K562 (cell line): ENCODE measurements around the gene NOS1. TPM values are rescaled to one million over a fixed set of nuclear protein-coding genes. Genes with fewer than 3 reads are reported as not detected.

ENCODE experiments used
- ATAC-seq: fragments of 200-7000 bp; cut with Tn5 transposase; 3 replicates; pipeline ENCODE4 v1.9.1; 2020; ENCODE audit warnings: moderate library complexity
- BruUV-seq: library from RNA; stranded (reverse); fragments of 400-500 nt; replicated peaks from 2 replicates; lab custom pipeline; 2021; lab: Mats Ljungman, UMichigan
- CTCF ChIA-PET: fragments of 300-600 bp; formaldehyde crosslinking; extraction: SDS; loops from one replicate; lab custom pipeline; 2021; ENCODE audit warnings: low intra/inter-chr PET ratio; lab: Yijun Ruan, JAX
- POLR2A ChIA-PET: fragments of 300-600, 350-650 bp; sonication (Branson Sonifier 250); formaldehyde crosslinking; extraction: SDS; loops from one replicate; lab custom pipeline; 2021; ENCODE audit warnings: antibody characterized with exemption, inconsistent platforms; lab: Yijun Ruan, JAX
- DNase-seq, 4 experiments: peaks; one replicate each; pipeline versions ENCODE4 v3.0.0 to v3.0.0-alpha.2; 2011 to 2018; ENCODE audit warnings: low spot score in 3 of 4, mixed read lengths in 3 of 4; ENCODE audit errors: extremely low read depth in 1 of 4
- FAIRE-seq: peaks from 2 replicates; lab custom pipeline; 2011; peaks lifted over from hg19 to GRCh38; lab: Jason Lieb, UNC
- H2AFZ ChIP-seq: 2 replicates; pipeline ENCODE4 v1.6.0; 2011; ENCODE audit warnings: low read depth, low read length, control low read depth, inconsistent platforms
- H3K27ac ChIP-seq: fragments of 200-600 bp; 3 replicates; pipeline ENCODE4 v1.8.0; 2011; ENCODE audit warnings: low read depth, mild to moderate bottlenecking, control low read depth, inconsistent platforms, low read length, moderate library complexity, mixed read lengths; ENCODE audit errors: extremely low read depth
- H3K27me3 ChIP-seq, 2 experiments: fragments of 300-600 bp in 1 of 2; 2 replicates in 1 of 2; 3 replicates in 1 of 2; pipeline versions ENCODE4 v1.6.0 to v1.8.0; 2011; ENCODE audit warnings: inconsistent platforms in 2 of 2, low read length in 2 of 2, mild to moderate bottlenecking in 1 of 2, mixed read lengths in 1 of 2, moderate library complexity in 1 of 2; ENCODE audit not compliant: control insufficient read depth in 2 of 2, insufficient read depth in 2 of 2
- H3K36me3 ChIP-seq: fragments of 300-600 bp; 3 replicates; pipeline ENCODE4 v1.8.0; 2011; ENCODE audit warnings: mild to moderate bottlenecking, low read length, inconsistent platforms; ENCODE audit not compliant: control insufficient read depth, insufficient read depth
- H3K4me1 ChIP-seq, 2 experiments: fragments of 200-600 bp in 1 of 2; replicated peaks in 1 of 2; 2 replicates in 1 of 2; 3 replicates in 1 of 2; pipeline versions ENCODE4 v1.5.1 to v1.8.0; 2011; ENCODE audit warnings: inconsistent platforms in 2 of 2, low read length in 2 of 2, mild to moderate bottlenecking in 1 of 2, mixed read lengths in 1 of 2, moderate library complexity in 1 of 2; ENCODE audit not compliant: control insufficient read depth in 2 of 2, insufficient read depth in 2 of 2
- H3K4me2 ChIP-seq: 2 replicates; pipeline ENCODE4 v1.6.1; 2011; ENCODE audit warnings: low read length, control low read depth, inconsistent platforms, mixed read lengths; ENCODE audit not compliant: insufficient read depth
- H3K4me3 ChIP-seq: fragments of 200-600 bp; sonication (generic), shearing (Covaris generic); 2 replicates; pipeline ENCODE4 v1.5.1; 2016; ENCODE audit warnings: control low read depth, inconsistent platforms
- H3K79me2 ChIP-seq: fragments of 200-600 bp; 3 replicates; pipeline ENCODE4 v1.8.0; 2011; ENCODE audit warnings: low read length, inconsistent platforms; ENCODE audit not compliant: control insufficient read depth, insufficient read depth
- H3K9ac ChIP-seq, 2 experiments: 2 replicates each; pipeline versions ENCODE4 v1.6.0 to v1.6.1; 2011; ENCODE audit warnings: low read depth in 2 of 2, low read length in 2 of 2, control low read depth in 1 of 2, inconsistent platforms in 1 of 2, mild to moderate bottlenecking in 1 of 2, mixed read lengths in 1 of 2; ENCODE audit not compliant: insufficient read depth in 1 of 2
- H3K9me1 ChIP-seq: one replicate; pipeline ENCODE4 v1.6.0; 2011; ENCODE audit warnings: inconsistent platforms, mild to moderate bottlenecking, low read length, moderate library complexity; ENCODE audit not compliant: control insufficient read depth, insufficient read depth
- H3K9me3 ChIP-seq: replicated peaks from 2 replicates; pipeline ENCODE4 v1.5.1; 2011; ENCODE audit warnings: low read depth, low read length, inconsistent platforms; ENCODE audit not compliant: control insufficient read depth, insufficient read depth
- H4K20me1 ChIP-seq: replicated peaks from 2 replicates; pipeline ENCODE4 v1.6.1; 2011; ENCODE audit warnings: low read length, inconsistent platforms, mixed read lengths; ENCODE audit not compliant: control insufficient read depth, insufficient read depth
- CBX3 ChIP-seq, 2 experiments: IDR thresholded peaks; 1 replicate in 1 of 2; 2 replicates in 1 of 2; pipeline ENCODE4 v1.6.1; 2012; ENCODE audit warnings: inconsistent platforms in 2 of 2, low read length in 2 of 2, borderline replicate concordance in 1 of 2, control low read depth in 1 of 2
- CHD4 ChIP-seq: fragments of 200-600 bp; sonication (generic); IDR thresholded peaks from 3 replicates; pipeline ENCODE4 v1.6.1; 2012; ENCODE audit warnings: low read depth, mild to moderate bottlenecking, mixed read lengths, low read length, inconsistent platforms; ENCODE audit not compliant: insufficient read depth, insufficient replicate concordance, poor library complexity, severe bottlenecking
- CXXC5 ChIP-seq: fragments of 250-450 bp; sonication (Bioruptor Pico); IDR thresholded peaks from 2 replicates; pipeline ENCODE4 v1.8.0; 2022; ENCODE audit warnings: inconsistent platforms, mild to moderate bottlenecking, moderate library complexity
- FOXJ2 ChIP-seq: fragments of 200-800 bp; sonication (Bioruptor generic); IDR thresholded peaks from 2 replicates; pipeline ENCODE4 v1.6.1; 2016; ENCODE audit warnings: missing genetic modification characterization, missing compliant biosample characterization
- HDAC2 ChIP-seq: fragments of 450-650 bp; IDR thresholded peaks from 2 replicates; pipeline ENCODE4 v1.6.1; 2016; ENCODE audit warnings: mild to moderate bottlenecking
- KLF1 ChIP-seq: fragments of 450-650 bp; IDR thresholded peaks from 2 replicates; pipeline ENCODE4 v1.6.1; 2016; ENCODE audit warnings: missing genetic modification characterization, missing compliant biosample characterization
- LEF1 ChIP-seq: fragments of 450-650 bp; IDR thresholded peaks from 2 replicates; pipeline ENCODE4 v1.6.1; 2016; ENCODE audit warnings: mild to moderate bottlenecking
- NUFIP1 ChIP-seq: fragments of 450-650 bp; IDR thresholded peaks from 2 replicates; pipeline ENCODE4 v1.6.1; 2018; ENCODE audit not compliant: partially characterized antibody
- SMAD4 ChIP-seq: fragments of 250-450 bp; sonication (Bioruptor Pico); conservative IDR thresholded peaks from 2 replicates; pipeline ENCODE4 v1.8.0; 2021; ENCODE audit warnings: inconsistent platforms, mild to moderate bottlenecking, moderate library complexity
- ZFPM2 ChIP-seq: fragments of 250-450 bp; sonication (Bioruptor Pico); IDR thresholded peaks from 2 replicates; pipeline ENCODE4 v1.5.1; 2022; ENCODE audit warnings: mild to moderate bottlenecking
- ZNF561 ChIP-seq: fragments of 450-650 bp; formaldehyde crosslinking; conservative IDR thresholded peaks from 2 replicates; pipeline ENCODE4 v1.4.0; 2020; ENCODE audit warnings: mild to moderate bottlenecking, moderate library complexity
- WGBS: fragments of 100-300 bp; shearing (Covaris generic); methylation state at CpG from one replicate; pipeline ENCODE4 v1.1.6; 2016; ENCODE audit warnings: low coverage, mixed read lengths; ENCODE audit not compliant: insufficient coverage; ENCODE audit errors: missing lambda C conversion rate; 5-methylcytosine and 5-hydroxymethylcytosine counted together
- in situ Hi-C: fragments of 300-500 bp; cut with MboI; formaldehyde crosslinking; loops from 4 replicates; pipeline ENCODE4 v1.15.0; 2018; ENCODE audit warnings: inconsistent platforms, mixed read lengths
- intact Hi-C: fragments of 100-400 bp; cut with micrococcal nuclease; formaldehyde crosslinking; loops from 2 replicates; pipeline ENCODE4 v1.14.2; 2022
- polyA plus RNA-seq, 8 experiments: library from polyadenylated mRNA; depleted of rRNA in 4 of 8; stranded (reverse) in 5 of 8; unstranded in 3 of 8; fragments of >200 nt; fragmentation: Nextera tagmentation in 2 of 8; fragmentation: Illumina TruSeq in 1 of 8; extraction: Ambion mirVana in 2 of 8; extraction: Trizol in 1 of 8; gene quantifications; 2 replicates each; pipeline versions ENCODE4 v1.2.1 to v1.2.3, GENCODE V29; 2011 to 2014; ENCODE audit warnings: inconsistent platforms in 1 of 8, missing spikeins in 1 of 8
- total RNA-seq, 7 experiments: library from RNA; depleted of rRNA in 6 of 7; stranded (reverse); fragments of >200 nt in 6 of 7; fragmentation: Illumina TruSeq in 2 of 7; extraction: Trizol in 2 of 7; gene quantifications; 2 replicates each; pipeline versions ENCODE4 v1.2.1 to v1.2.3, GENCODE V29; 2011 to 2021; ENCODE audit warnings: low replicate concordance in 1 of 7
- TF ChIP-seq, protein P1 (sequence below), 2 experiments: fragments of 450-650 bp in 1 of 2; sonication (generic) in 1 of 2; formaldehyde crosslinking in 1 of 2; IDR thresholded peaks in 1 of 2; conservative IDR thresholded peaks in 1 of 2; 2 replicates each; pipeline versions ENCODE4 v1.6.1 to v1.8.1; 2016 to 2023; ENCODE audit warnings: mild to moderate bottlenecking in 2 of 2, moderate library complexity in 2 of 2, inconsistent platforms in 1 of 2, missing genetic modification reagents in 1 of 2
- TF ChIP-seq, protein P2 (sequence below): sonication (generic); formaldehyde crosslinking; IDR thresholded peaks from 2 replicates; pipeline ENCODE4 v1.8.0; 2022; ENCODE audit warnings: mild to moderate bottlenecking, low read depth, missing genetic modification reagents
- TF ChIP-seq, protein P3 (sequence below): fragments of 200-400 bp; formaldehyde crosslinking; IDR thresholded peaks from 2 replicates; pipeline ENCODE4 v1.6.1; 2017; ENCODE audit warnings: mild to moderate bottlenecking, low read depth, low read length, moderate library complexity
- TF ChIP-seq, protein P4 (sequence below): fragments of 250-450 bp; sonication (Bioruptor Pico); IDR thresholded peaks from 2 replicates; pipeline ENCODE4 v1.4.0; 2020; ENCODE audit warnings: mild to moderate bottlenecking, moderate library complexity

Gene NOS1
- total and polyA plus RNA-seq, 9 of the 15 experiments (the other 6 are each of a cell fraction or from before 2014, with no cell fraction given) = not detected

DNA sequence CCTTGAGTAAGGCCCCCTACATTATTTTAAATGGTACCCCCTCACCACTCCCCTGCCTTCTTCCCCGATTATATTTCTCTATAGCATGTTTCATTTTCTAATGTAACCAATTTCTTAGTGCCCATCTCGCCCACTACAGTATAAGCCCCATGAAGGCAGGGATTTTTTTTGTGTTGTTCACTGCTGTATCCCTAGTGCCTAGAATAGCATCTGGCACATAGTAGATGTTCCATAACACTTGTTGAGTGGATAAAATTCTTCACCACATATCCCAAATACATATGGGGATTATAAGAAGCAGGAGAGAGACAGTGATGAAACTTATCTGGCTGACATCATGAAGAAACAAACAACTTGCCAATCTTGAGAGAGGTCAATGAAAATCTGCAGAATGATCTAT lies 182.7 kb downstream of the NOS1 start:
- in situ Hi-C loops (no loop called here), intact Hi-C loops (no loop called here)
- H3K27me3 ChIP-seq = no peaks in the 10 kb centered on the region
- POLR2A ChIA-PET = interaction anchor here (1.3 kb wide), 1 partner anchor 11 kb away, joined by 3 read pairs; no protein-coding TSS in a partner anchor
- no peak for DNase-seq
- TF ChIP-seq, protein P1, sequence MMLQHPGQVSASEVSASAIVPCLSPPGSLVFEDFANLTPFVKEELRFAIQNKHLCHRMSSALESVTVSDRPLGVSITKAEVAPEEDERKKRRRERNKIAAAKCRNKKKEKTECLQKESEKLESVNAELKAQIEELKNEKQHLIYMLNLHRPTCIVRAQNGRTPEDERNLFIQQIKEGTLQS (IDR thresholded peaks at IDR 0.05) = no peak
- TF ChIP-seq, protein P1 (CRISPR knock-in tag; conservative IDR thresholded peaks at IDR 0.05) = no peak
- TF ChIP-seq CXXC5 (CRISPR knock-in tag) (no peak), CBX3 (IDR thresholded peaks at IDR 0.05; ENCODE audit: borderline replicate concordance in 1 of 2, low read length in 2 of 2) (no peak), CHD4 (no peak), ZFPM2 (CRISPR knock-in tag) (no peak), ZNF561 (no peak), LEF1 (no peak), KLF1 (tag) (no peak), NUFIP1 (no peak), HDAC2 (no peak), SMAD4 (CRISPR knock-in tag) (no peak), FOXJ2 (tag) (no peak)
- TF ChIP-seq, protein P2, sequence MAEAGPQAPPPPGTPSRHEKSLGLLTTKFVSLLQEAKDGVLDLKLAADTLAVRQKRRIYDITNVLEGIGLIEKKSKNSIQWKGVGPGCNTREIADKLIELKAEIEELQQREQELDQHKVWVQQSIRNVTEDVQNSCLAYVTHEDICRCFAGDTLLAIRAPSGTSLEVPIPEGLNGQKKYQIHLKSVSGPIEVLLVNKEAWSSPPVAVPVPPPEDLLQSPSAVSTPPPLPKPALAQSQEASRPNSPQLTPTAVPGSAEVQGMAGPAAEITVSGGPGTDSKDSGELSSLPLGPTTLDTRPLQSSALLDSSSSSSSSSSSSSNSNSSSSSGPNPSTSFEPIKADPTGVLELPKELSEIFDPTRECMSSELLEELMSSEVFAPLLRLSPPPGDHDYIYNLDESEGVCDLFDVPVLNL (CRISPR knock-in tag) = no peak
- TF ChIP-seq, protein P3, sequence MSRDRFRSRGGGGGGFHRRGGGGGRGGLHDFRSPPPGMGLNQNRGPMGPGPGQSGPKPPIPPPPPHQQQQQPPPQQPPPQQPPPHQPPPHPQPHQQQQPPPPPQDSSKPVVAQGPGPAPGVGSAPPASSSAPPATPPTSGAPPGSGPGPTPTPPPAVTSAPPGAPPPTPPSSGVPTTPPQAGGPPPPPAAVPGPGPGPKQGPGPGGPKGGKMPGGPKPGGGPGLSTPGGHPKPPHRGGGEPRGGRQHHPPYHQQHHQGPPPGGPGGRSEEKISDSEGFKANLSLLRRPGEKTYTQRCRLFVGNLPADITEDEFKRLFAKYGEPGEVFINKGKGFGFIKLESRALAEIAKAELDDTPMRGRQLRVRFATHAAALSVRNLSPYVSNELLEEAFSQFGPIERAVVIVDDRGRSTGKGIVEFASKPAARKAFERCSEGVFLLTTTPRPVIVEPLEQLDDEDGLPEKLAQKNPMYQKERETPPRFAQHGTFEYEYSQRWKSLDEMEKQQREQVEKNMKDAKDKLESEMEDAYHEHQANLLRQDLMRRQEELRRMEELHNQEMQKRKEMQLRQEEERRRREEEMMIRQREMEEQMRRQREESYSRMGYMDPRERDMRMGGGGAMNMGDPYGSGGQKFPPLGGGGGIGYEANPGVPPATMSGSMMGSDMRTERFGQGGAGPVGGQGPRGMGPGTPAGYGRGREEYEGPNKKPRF = no peak
- TF ChIP-seq, protein P4, sequence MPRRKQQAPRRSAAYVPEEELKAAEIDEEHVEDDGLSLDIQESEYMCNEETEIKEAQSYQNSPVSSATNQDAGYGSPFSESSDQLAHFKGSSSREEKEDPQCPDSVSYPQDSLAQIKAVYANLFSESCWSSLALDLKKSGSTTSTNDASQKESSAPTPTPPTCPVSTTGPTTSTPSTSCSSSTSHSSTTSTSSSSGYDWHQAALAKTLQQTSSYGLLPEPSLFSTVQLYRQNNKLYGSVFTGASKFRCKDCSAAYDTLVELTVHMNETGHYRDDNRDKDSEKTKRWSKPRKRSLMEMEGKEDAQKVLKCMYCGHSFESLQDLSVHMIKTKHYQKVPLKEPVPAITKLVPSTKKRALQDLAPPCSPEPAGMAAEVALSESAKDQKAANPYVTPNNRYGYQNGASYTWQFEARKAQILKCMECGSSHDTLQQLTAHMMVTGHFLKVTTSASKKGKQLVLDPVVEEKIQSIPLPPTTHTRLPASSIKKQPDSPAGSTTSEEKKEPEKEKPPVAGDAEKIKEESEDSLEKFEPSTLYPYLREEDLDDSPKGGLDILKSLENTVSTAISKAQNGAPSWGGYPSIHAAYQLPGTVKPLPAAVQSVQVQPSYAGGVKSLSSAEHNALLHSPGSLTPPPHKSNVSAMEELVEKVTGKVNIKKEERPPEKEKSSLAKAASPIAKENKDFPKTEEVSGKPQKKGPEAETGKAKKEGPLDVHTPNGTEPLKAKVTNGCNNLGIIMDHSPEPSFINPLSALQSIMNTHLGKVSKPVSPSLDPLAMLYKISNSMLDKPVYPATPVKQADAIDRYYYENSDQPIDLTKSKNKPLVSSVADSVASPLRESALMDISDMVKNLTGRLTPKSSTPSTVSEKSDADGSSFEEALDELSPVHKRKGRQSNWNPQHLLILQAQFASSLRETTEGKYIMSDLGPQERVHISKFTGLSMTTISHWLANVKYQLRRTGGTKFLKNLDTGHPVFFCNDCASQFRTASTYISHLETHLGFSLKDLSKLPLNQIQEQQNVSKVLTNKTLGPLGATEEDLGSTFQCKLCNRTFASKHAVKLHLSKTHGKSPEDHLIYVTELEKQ (CRISPR knock-in tag) = no peak
- H3K4me1 ChIP-seq = no peaks in the 10 kb centered on the region
- H3K9ac ChIP-seq = no peak overlapping the region
- H3K36me3 ChIP-seq = peaks cover 51% of the 10 kb centered on the region; the same call in 2 of the 3 replicates
- H3K4me2 ChIP-seq = no peak overlapping the region
- no peaks in the 10 kb centered on the region for H3K9me1 ChIP-seq
- no peaks in the 10 kb centered on the region for H4K20me1 ChIP-seq
- CTCF ChIA-PET = no interaction called here
- no peaks in the 10 kb centered on the region for H3K79me2 ChIP-seq
- ATAC-seq = no peak
- 56% methylated on average over 2 of the region's 2 CpGs for WGBS
- BruUV-seq = no TSS peak
- no peak for FAIRE-seq
- H3K4me3 ChIP-seq = no peak overlapping the region
- peaks cover 3% of the 10 kb centered on the region; the same call in 1 of the 2 replicates for H3K9me3 ChIP-seq
- no peak overlapping the region for H3K27ac ChIP-seq
- H2AFZ ChIP-seq = no peak overlapping the region
